ENCODE measurements around the gene USP15.
A peak's percentile ranks its signal among the peaks of the same experiment; 100 is the strongest.

Gene USP15

GRCh38 chr12:62284749-62285148 lies 24.5 kb downstream of the USP15 start:
- no peak for DNase-seq (ENCODE audit: low spot score)

GRCh38 chr12:62285284-62285683 lies 25.1 kb downstream of the USP15 start:
- no peak for DNase-seq (ENCODE audit: low spot score)

- no peak for DNase-seq (ENCODE audit: low spot score)
These were observed 28.1 kb downstream of the USP15 start for GRCh38 chr12:62288328-62288727.

GRCh38 chr12:62290846-62291245 lies 30.6 kb downstream of the USP15 start:
- DNase-seq (ENCODE audit: low spot score) = no peak

- DNase-seq (ENCODE audit: low spot score) = peak; percentile 6
These were observed 31.9 kb downstream of the USP15 start for GRCh38 chr12:62291864-62292760.

- DNase-seq (ENCODE audit: low spot score) = peak; percentile 5
These were observed 32.6 kb downstream of the USP15 start for GRCh38 chr12:62292761-62293344.

- no peak for DNase-seq (ENCODE audit: low spot score)
These were observed 34.2 kb downstream of the USP15 start for GRCh38 chr12:62294378-62294777.

GRCh38 chr12:62296001-62296400 lies 35.8 kb downstream of the USP15 start:
- no peak for DNase-seq (ENCODE audit: low spot score)

- no peak for DNase-seq (ENCODE audit: low spot score)
These were observed 37.1 kb downstream of the USP15 start for GRCh38 chr12:62297321-62297720.

GRCh38 chr12:62299617-62300016 lies 39.4 kb downstream of the USP15 start:
- DNase-seq (ENCODE audit: low spot score) = no peak

- DNase-seq (ENCODE audit: low spot score) = no peak
These were observed 41.0 kb downstream of the USP15 start for GRCh38 chr12:62301080-62301798.

GRCh38 chr12:62301799-62302133 lies 41.6 kb downstream of the USP15 start:
- no peak for DNase-seq (ENCODE audit: low spot score)

GRCh38 chr12:62304560-62304959 lies 44.4 kb downstream of the USP15 start:
- DNase-seq (ENCODE audit: low spot score) = no peak

GRCh38 chr12:62305778-62306177 lies 45.6 kb downstream of the USP15 start:
- DNase-seq (ENCODE audit: low spot score) = no peak

- no peak for DNase-seq (ENCODE audit: low spot score)
These were observed 46.6 kb downstream of the USP15 start for GRCh38 chr12:62306569-62307530.

GRCh38 chr12:62308201-62308600 lies 48.0 kb downstream of the USP15 start:
- DNase-seq (ENCODE audit: low spot score) = no peak

- no peak for DNase-seq (ENCODE audit: low spot score)
These were observed 53.6 kb downstream of the USP15 start for GRCh38 chr12:62313727-62314380.

- DNase-seq (ENCODE audit: low spot score) = no peak
These were observed 56.8 kb downstream of the USP15 start for GRCh38 chr12:62317017-62317416.

- DNase-seq (ENCODE audit: low spot score) = no peak
These were observed 58.9 kb downstream of the USP15 start for GRCh38 chr12:62319058-62319457.

GRCh38 chr12:62320054-62320453 lies 59.9 kb downstream of the USP15 start:
- no peak for DNase-seq (ENCODE audit: low spot score)

GRCh38 chr12:62323386-62323785 lies 63.2 kb downstream of the USP15 start:
- DNase-seq (ENCODE audit: low spot score) = no peak
